NOMO-1 treated with DMSO at 0.1 percent for 48 hours (cell line): Measurements from ENCODE around the gene OR6C74.

Experiments
- DNase-seq: peaks from one replicate; lab custom pipeline; 2025; ENCODE audit not compliant: unreplicated experiment; lab: John Stamatoyannopoulos, UW

The OR6C74 gene

DNA sequence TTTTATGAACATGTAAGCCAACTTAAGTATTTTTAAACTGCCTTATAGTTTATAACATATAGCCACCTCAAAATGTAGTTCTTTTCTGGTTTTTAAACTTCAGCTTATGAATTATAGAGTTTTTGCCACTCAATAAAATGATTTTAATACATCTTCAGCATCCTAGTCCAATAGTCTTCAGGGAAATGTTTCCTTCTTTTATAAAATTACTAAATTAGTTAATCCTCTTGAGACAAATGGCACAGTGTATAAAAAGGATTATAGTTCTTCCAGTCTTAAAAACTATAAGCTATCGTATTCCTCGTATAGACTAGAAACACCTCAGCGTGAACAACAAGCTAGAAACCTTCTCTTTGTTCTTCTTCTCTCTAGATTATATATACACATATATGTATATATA is at the start of gene OR6C74:
TSS of gene OR6C74 (plus strand) at position 301 of the 400 bp plus-strand sequence. CDS start 2,679 bp downstream, outside the sequence.
- no peak for DNase-seq

DNA sequence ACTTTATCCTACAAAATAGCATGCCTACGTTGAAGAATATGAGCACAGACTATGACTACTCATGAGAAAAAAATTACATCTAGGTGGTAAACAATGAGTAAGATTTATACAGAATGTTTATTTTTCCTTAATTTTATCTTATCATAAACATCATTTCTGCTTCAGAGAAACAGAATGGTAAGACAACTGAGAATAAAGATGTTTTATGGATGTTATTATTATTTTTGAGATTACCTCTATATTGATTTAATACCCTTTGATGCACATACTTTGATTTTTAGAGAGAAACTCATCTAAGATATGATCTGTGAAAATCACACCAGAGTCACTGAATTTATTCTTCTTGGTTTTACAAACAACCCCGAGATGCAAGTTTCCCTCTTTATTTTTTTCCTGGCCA is 23.7 kb upstream of the OR6C74 start, which contains the start of gene OR10A7:
TSS of gene OR10A7 (plus strand) at position 301 of the 400 bp plus-strand sequence. CDS start at position 301, 0 bp downstream.
- DNase-seq, result no peak

GRCh38 chr12:55226523-55226922 is 17.9 kb upstream of the OR6C74 start:
- no peak for DNase-seq

DNA sequence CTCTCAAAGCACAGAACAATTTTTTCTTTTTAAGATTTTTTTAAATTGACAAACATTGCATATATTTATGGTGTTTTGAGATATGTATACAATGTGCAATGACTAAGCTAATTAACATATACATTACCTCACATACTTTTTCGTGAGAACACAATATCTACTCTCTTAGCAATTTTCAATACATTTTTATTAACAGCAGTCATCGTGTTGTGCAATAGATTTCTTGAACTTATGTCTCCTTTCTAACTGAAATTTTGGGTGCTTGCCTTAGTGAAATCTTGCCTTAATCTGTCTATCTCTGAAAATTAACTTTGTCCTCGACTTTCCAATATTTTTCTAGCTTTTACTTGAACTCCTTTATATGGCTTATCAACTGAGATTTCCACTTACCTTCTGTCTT is 16.8 kb upstream of the OR6C74 start:
- no peak for DNase-seq

DNA sequence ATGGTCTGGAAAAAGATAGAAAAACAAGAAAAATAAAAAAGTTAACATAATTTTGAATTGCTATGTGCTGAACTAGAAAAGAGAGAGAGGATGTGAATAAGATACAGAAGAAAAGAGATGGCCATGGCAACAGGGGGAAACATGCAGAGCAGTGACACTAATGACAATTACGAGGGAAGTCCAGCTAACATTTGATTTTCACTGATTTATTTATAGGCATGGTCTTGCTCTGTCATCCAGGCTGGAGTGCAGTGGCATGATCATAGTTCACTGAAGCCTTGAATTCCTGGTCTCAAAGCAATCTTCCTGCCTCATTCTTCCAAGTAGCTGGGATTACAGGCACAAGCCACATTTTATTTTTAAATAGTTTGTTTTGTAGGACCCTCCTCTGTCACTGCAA is 1.8 kb downstream of the OR6C74 start:
- DNase-seq, result no peak

DNA sequence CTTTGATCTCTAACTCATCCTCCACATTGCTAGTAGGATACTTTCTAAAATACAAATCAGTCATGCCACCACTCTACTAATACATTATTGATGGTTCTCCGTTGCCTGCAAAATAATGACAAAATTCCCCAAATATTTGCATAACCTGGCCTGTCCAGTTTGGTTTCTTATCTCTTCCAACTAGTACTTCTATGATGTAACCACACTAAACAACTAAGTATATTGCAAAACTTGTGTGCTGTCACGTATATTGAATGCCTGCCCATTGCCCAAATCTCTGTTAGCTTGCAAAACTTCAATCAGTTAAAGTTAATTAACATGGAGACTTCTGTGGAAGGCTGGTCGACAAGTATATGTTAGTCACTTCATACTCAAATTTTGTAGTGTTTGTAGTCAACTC is 6.5 kb downstream of the OR6C74 start:
- no peak for DNase-seq

DNA sequence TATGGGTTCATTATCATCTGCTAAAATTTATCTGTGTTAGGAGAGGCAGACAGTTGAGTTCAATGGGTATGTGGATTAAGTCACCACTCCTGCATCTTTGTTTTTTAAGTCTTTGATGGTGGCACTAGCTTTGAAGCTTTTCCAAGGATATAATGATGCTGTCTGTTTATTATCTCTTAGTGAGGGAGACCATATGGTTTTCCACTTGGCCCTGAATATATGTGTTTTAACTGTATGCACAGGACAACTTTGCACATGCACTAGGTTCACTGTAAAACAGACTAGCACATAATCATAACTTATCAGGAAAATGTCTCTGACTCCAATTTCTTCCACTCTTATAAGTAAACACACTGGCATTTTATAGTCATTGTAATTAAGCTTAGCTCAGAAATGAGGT is 8.9 kb downstream of the OR6C74 start:
- no peak for DNase-seq

GRCh38 chr12:55256831-55257230 is 12.4 kb downstream of the OR6C74 start:
- no peak for DNase-seq

GRCh38 chr12:55258303-55258702 is 13.9 kb downstream of the OR6C74 start:
- DNase-seq, result no peak

DNA sequence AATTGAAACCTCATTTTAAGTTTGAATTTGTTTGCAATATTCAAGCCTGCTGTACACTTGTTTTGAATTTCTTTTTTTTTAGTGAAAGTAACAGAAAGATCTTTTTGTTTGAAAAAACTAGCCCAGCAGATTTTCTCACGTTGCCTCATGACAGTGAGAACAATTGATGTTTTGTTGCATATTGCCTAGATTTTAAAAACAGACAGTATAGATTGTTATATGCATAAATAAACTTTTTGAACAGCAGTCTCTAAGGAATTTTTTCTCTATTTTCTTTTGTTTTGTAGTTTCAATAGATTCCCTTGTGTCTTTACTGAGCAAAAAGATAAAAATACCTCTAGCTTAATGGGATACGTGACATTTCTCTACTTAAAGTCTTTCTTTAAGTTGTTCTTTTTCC is 36.6 kb downstream of the OR6C74 start:
- no peak for DNase-seq

DNA sequence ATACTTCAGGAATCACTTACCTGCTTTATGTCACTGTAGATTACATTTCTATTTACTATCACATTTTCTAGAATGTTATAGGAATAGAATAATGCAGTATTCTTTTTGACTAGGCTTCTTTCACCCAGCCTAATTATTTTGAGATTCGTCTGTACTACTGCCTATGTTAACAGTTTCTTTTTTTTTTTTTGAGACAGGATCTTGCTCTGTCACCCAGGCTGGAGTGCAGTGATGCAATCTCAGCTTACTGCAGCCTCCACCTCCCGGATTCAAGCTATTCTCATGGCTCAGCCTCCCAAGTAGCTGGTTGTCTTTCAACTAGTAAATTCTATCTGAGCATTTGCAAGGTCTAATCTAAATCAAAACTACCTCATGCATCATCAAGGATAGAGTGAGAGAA is 45.6 kb downstream of the OR6C74 start:
- DNase-seq, result no peak
